Measurements from ENCODE around the gene RNF13.
"Not testable (repeated sequence)": the region's sequence is repeated elsewhere in the genome, so short reads cannot be mapped to it uniquely, and the experiment has no call there.

The RNF13 gene

GRCh38 chr3:149963485-149963884 is 150.5 kb downstream of the RNF13 start:
- DNase-seq = no peak

- DNase-seq = no peak
These were observed 151.3 kb downstream of the RNF13 start for GRCh38 chr3:149964291-149964690.

GRCh38 chr3:149965278-149965677 is 152.3 kb downstream of the RNF13 start:
- DNase-seq = no peak

GRCh38 chr3:149967086-149967685 is 154.2 kb downstream of the RNF13 start:
- DNase-seq = peak; percentile 47

- DNase-seq = peak; percentile 15
These were observed 155.2 kb downstream of the RNF13 start for GRCh38 chr3:149968216-149968615.

- DNase-seq = peak; percentile 43
These were observed 156.3 kb downstream of the RNF13 start for GRCh38 chr3:149969110-149969939.

GRCh38 chr3:149969940-149970715 is 157.1 kb downstream of the RNF13 start:
- peak; percentile 46 for DNase-seq

- DNase-seq = peak; percentile 64
These were observed 157.8 kb downstream of the RNF13 start, which contains the start of gene PFN2 for GRCh38 chr3:149970716-149971402. Gene PFN2 (minus strand): TSS chr3:149970895. CDS start chr3:149970856, 39 bp downstream.

- peak; percentile 83 for DNase-seq
These were observed 158.5 kb downstream of the RNF13 start for GRCh38 chr3:149971403-149972075.

GRCh38 chr3:149975919-149976318 is 162.9 kb downstream of the RNF13 start:
- no peak for DNase-seq

GRCh38 chr3:149977386-149977785 is 164.4 kb downstream of the RNF13 start:
- no peak for DNase-seq

GRCh38 chr3:149981979-149982378 is 169.0 kb downstream of the RNF13 start:
- DNase-seq = not testable (repeated sequence)

- not testable (repeated sequence) for DNase-seq
These were observed 170.0 kb downstream of the RNF13 start for GRCh38 chr3:149983053-149983452.

GRCh38 chr3:149983628-149984027 is 170.6 kb downstream of the RNF13 start:
- DNase-seq = no peak

- no peak for DNase-seq
These were observed 176.3 kb downstream of the RNF13 start for GRCh38 chr3:149989307-149989706.

GRCh38 chr3:149990423-149990948 is 177.5 kb downstream of the RNF13 start:
- DNase-seq = no peak

GRCh38 chr3:149992416-149993058 is 179.5 kb downstream of the RNF13 start:
- DNase-seq = no peak

- no peak for DNase-seq
These were observed 185.9 kb downstream of the RNF13 start for GRCh38 chr3:149998946-149999345.

GRCh38 chr3:149999421-149999820 is 186.4 kb downstream of the RNF13 start:
- no peak for DNase-seq

GRCh38 chr3:150000641-150001040 is 187.6 kb downstream of the RNF13 start:
- DNase-seq = no peak
